Neural progenitor cell (in vitro differentiated cells): ENCODE results near the gene PRRG2.

Experiments used
- EZH2 ChIP-seq: fragments of 200-600 bp; sonication (generic); IDR thresholded peaks from 2 replicates; pipeline ENCODE4 v1.6.1; 2017; ENCODE audit warnings: antibody characterized with exemption, mild to moderate bottlenecking, moderate library complexity
- EZH2phosphoT487 ChIP-seq: fragments of 200-600 bp; sonication (generic); IDR thresholded peaks from 2 replicates; pipeline ENCODE4 v1.6.1; 2017; ENCODE audit warnings: antibody characterized with exemption
- TF ChIP-seq, protein P1 (sequence below): fragments of 200-600 bp; sonication (generic); IDR thresholded peaks from 2 replicates; pipeline ENCODE4 v1.5.1; 2017; ENCODE audit warnings: antibody characterized with exemption, mild to moderate bottlenecking

GRCh38 chr19:49551531-49551930 is 29.6 kb upstream of the PRRG2 start:
- TF ChIP-seq, protein P1, sequence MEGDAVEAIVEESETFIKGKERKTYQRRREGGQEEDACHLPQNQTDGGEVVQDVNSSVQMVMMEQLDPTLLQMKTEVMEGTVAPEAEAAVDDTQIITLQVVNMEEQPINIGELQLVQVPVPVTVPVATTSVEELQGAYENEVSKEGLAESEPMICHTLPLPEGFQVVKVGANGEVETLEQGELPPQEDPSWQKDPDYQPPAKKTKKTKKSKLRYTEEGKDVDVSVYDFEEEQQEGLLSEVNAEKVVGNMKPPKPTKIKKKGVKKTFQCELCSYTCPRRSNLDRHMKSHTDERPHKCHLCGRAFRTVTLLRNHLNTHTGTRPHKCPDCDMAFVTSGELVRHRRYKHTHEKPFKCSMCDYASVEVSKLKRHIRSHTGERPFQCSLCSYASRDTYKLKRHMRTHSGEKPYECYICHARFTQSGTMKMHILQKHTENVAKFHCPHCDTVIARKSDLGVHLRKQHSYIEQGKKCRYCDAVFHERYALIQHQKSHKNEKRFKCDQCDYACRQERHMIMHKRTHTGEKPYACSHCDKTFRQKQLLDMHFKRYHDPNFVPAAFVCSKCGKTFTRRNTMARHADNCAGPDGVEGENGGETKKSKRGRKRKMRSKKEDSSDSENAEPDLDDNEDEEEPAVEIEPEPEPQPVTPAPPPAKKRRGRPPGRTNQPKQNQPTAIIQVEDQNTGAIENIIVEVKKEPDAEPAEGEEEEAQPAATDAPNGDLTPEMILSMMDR = no peak
- TF ChIP-seq EZH2 (no peak), EZH2phosphoT487 (no peak)
